Body of pancreas (tissue), 4 donors: Measurements from ENCODE around the gene APPBP2.

Source experiments
- POLR2A ChIP-seq, 3 donors: fragments of 450-650 bp; IDR thresholded peaks; one replicate each; pipeline ENCODE4 v1.6.1; 2016; ENCODE audit warnings: antibody characterized with exemption in 3 of 3, mild to moderate bottlenecking in 2 of 3
- TF ChIP-seq, protein P1 (sequence below), 7 experiments: fragments of 450-650 bp in 4 of 7; fragments of 200-600 bp in 3 of 7; sonication (generic) in 3 of 7; IDR thresholded peaks; one replicate each; pipeline ENCODE4 v1.5.1; 2016 to 2019; ENCODE audit warnings: antibody characterized with exemption in 7 of 7

DNA sequence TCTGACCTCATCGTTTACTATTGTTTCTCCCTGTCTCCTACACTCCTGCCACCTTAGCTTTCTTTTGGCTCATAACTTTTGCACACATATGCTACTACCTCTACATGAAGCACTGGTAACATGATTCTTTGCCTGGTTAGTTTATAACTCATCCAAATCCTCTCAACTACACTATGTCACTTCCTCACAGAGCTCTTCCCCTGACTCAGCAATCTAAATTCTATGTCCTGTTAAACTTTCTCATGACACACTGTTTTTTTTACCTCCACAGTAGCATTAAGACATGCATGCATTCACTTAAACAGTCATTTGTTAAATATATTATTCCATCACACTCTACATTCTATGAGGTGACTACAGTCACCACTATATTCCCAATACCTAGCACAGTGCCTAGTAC is 19.7 kb downstream of the APPBP2 start:
- TF ChIP-seq, protein P1, sequence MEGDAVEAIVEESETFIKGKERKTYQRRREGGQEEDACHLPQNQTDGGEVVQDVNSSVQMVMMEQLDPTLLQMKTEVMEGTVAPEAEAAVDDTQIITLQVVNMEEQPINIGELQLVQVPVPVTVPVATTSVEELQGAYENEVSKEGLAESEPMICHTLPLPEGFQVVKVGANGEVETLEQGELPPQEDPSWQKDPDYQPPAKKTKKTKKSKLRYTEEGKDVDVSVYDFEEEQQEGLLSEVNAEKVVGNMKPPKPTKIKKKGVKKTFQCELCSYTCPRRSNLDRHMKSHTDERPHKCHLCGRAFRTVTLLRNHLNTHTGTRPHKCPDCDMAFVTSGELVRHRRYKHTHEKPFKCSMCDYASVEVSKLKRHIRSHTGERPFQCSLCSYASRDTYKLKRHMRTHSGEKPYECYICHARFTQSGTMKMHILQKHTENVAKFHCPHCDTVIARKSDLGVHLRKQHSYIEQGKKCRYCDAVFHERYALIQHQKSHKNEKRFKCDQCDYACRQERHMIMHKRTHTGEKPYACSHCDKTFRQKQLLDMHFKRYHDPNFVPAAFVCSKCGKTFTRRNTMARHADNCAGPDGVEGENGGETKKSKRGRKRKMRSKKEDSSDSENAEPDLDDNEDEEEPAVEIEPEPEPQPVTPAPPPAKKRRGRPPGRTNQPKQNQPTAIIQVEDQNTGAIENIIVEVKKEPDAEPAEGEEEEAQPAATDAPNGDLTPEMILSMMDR (IDR thresholded peaks at IDR 0.05) = no peak
- no peak for TF ChIP-seq POLR2A (IDR thresholded peaks at IDR 0.05)
